MM.1S (cell line): Measurements from ENCODE around the gene STX3.

Experiments used
- EZH2phosphoT487 ChIP-seq: fragments of 300-600 bp; sonication (generic); IDR thresholded peaks from 2 replicates; pipeline ENCODE4 v1.6.1; 2018; ENCODE audit warnings: antibody characterized with exemption, low read length
- TF ChIP-seq, protein P1 (sequence below): fragments of 300-600 bp; sonication (generic); IDR thresholded peaks from 2 replicates; pipeline ENCODE4 v1.5.1; 2016; ENCODE audit warnings: antibody characterized with exemption, low read length, mixed read lengths

DNA sequence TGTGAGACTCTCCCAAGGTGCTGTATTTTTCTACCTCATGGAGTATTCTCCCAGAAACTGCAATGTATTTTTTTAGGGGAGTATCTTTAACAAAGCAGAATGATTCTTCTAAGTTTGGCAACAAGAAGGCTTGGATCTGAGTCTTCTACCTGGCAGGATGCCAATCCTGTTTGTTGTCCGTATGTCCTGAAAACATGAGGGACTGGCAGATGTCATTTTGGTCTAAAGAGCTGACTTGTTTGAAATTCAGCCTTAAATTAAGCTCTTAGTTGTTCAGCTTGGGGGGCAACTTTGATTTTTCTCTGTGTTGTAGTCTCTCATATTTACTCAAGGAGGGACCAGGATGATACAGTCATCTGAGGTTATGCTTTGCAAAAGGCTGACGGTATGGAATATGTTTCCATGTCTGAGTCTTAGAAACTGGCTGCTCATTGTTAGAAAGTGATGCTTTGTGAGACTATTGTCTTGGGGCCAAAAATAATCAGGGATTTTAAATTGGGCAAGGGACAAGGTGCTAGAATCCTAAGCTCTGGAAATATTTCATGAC, 46.1 kb downstream of the STX3 start:
- no peak for TF ChIP-seq EZH2phosphoT487
- TF ChIP-seq, protein P1, sequence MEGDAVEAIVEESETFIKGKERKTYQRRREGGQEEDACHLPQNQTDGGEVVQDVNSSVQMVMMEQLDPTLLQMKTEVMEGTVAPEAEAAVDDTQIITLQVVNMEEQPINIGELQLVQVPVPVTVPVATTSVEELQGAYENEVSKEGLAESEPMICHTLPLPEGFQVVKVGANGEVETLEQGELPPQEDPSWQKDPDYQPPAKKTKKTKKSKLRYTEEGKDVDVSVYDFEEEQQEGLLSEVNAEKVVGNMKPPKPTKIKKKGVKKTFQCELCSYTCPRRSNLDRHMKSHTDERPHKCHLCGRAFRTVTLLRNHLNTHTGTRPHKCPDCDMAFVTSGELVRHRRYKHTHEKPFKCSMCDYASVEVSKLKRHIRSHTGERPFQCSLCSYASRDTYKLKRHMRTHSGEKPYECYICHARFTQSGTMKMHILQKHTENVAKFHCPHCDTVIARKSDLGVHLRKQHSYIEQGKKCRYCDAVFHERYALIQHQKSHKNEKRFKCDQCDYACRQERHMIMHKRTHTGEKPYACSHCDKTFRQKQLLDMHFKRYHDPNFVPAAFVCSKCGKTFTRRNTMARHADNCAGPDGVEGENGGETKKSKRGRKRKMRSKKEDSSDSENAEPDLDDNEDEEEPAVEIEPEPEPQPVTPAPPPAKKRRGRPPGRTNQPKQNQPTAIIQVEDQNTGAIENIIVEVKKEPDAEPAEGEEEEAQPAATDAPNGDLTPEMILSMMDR, result no peak
